GM18520 (cell line): ENCODE measurements around the gene MAMDC4.

ENCODE experiments used
- ATAC-seq: cut with Tn5 transposase; IDR thresholded peaks from one replicate; pipeline ENCODE4 v1.9.1; 2021; ENCODE audit not compliant: unreplicated experiment

The MAMDC4 gene

DNA sequence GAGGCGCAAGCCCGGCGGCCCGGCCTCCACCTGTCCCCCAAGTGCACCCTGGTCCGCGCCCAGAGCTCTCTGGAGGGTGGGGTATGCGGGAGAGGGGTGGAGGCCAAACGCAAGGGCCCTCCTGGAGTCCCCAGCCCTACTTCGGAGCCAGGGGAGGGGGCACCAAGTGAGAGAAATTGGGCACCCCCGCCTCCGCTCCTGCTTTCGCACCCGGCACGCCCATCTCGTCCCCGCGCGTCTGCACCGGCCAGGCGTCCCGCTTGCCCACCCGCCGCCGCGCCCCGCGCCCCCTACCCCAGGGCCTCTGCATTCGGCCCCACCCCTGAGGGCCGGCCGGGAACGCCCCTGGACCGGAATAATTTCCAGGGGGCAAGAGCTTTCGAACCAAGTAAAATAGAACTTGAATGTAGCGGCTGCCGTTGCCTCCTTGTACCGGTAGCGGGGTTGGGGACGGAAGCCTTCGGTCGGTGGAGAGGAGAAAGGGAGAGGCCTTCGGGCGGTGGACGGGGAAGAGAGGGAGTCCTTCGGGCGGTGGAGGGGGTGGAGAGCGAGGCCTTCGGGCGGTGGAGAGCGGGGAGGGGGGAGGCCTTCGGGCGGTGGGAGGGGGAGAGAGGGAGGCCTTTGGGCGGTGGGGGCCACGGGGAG is 3.6 kb upstream of the MAMDC4 start:
- ATAC-seq = no peak

DNA sequence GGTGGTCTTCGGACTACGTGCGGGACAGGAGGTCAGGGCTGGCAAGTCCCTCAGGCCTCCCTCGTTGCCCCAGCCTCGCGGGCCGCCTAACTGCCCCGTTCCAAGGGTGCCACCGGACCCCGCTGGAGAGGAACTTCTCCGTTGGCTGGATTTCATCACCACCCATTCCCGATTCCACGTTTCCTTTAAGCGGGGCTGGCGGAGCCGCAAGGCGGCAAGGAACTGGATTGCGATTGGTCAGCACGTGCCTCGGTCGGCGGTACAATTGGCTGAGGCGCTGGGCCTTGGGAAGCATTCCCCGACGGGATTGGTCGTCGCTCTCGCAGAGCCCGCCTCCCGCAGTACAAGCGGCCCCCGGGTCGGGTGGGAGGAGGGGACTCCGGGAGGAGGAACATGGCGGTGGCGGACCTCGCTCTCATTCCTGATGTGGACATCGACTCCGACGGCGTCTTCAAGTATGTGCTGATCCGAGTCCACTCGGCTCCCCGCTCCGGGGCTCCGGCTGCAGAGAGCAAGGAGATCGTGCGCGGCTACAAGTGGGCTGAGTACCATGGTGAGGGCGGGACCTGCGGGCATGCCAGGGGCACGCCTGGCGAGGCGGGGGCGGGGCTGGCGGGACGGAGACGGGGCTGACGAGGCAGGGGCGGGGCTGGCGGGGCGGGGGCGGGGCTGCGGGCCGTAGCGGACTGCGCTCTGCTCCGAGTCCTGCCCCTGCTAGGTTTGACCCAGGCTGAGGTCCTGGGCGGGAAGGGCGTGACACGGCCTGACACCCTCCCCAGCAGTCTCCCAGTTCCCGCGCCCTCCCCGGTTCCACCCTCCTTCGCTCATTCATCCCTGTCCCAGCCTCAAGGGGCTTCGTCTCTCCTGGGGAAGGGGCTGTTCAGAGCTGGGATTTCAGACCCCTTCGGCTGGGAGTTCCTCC is 2.8 kb upstream of the MAMDC4 start, which contains the start of gene PHPT1:
TSS of gene PHPT1 (plus strand) at position 372 of the 922 bp plus-strand sequence. CDS start at position 394, 22 bp downstream.
- ATAC-seq = peak; percentile 71

DNA sequence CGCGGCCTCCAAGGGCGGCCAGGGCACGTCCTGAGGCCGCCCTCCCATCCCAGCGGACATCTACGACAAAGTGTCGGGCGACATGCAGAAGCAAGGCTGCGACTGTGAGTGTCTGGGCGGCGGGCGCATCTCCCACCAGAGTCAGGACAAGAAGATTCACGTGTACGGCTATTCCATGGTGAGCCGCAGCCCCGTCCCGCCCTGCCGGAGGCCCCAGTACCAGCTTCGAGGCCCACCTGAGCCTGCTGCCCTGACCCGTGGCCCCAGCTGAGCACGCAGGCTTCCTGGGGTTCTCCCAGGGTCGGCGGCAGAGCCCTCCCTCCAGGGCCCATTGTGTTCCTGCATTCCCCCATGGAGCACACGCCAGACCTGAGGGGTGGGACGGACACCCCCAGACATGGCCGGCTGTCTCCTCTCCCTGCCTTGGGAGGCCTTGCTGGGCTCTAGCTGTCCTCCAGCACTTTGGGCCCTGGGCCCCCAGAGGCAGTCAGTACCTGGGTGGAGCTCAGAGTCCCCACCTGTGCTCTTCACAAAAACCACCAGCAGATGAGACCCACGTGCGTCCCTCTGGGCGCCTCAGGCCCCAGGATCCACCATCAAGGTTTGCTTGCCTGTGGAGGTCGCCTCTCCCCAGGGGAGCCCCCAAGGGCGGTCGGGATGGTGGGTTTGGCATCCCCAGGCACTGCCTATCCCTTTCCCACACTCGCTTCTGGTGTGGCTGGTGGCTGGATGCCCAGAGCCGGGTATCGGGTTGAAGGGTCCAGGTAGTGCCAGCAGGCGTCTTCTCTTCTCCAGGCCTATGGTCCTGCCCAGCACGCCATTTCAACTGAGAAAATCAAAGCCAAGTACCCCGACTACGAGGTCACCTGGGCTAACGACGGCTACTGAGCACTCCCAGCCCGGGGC is 1.9 kb upstream of the MAMDC4 start:
- no peak for ATAC-seq

DNA sequence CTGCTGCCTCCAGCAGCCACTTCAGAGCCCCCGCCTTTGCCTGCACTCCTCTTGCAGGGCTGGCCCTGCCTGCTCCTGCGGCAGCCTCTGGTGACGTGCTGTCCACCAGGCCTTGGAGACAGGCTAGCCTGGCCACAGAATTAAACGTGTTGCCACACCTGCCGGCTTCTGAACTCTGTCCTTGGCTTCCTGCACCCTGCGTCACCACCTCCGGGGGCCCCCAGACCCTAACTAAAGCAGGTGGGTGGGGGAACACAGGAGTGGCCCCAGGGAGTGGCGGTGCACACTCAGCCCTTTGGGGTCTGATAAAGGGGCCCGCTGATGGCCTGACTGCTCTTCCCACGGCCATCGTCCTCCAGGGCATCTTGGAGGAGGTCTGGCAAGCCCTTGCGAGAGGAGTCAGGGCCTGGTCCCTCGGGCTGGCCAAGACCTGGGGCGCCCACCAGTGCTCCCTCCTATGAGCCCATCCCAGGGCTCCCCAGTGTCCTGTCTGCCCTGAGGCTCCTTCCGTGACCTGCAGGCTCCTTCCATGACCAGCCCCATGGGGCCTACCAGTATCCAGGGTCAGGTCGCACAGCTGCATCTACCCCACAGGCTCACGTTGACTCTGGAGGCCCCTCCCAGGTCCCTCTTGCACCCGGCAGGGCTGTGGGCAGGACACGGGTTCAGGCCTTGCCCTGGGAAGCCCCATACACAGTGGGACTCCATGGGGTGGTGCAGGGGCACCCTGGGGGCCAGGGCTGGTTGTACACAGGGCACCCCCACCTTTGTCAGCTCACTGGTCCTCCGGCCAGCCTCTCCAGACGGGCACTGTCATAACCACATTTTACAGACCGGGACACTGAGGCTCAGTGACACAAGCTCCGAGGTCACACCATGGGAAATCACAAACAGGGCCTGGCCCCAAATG is 1.0 kb upstream of the MAMDC4 start:
- ATAC-seq = no peak

DNA sequence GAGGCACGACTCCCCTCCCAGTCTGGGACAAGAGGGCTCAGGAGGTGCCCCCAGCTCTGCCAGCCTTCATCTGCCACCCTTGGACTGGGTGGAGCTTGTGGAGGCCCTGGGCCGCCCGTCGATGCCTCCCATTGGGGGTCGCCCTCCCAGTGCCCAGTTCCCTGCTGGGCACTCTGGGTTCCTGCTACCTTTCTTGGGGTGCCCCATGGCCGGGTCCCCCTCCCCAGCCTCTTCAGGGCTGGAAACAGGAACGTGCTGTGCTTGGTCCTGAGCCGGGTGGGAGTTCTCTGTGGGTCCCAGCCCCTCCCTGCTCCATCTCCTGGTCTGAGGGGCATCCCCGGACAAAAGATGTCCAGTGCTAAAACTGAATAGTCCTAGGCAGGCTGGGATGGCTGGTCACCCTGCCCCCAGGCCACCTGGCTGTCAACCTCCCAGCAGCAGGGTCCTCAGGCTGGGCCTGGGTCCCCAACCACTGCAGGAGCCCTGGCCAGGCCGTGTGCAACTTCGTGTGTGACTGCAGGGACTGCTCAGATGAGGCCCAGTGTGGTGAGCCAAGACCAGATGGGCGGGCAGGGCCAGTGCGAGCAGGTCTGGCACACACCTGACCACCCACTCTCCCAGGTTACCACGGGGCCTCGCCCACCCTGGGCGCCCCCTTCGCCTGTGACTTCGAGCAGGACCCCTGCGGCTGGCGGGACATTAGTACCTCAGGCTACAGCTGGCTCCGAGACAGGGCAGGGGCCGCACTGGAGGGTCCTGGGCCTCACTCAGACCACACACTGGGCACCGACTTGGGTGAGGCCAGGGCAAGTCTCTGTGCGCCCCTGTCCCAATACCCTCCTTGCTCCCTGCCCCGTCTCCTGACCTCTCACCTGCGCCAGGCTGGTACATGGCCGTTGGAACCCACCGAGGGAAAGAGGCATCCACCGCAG is 784 bp downstream of the MAMDC4 start:
- no peak for ATAC-seq

DNA sequence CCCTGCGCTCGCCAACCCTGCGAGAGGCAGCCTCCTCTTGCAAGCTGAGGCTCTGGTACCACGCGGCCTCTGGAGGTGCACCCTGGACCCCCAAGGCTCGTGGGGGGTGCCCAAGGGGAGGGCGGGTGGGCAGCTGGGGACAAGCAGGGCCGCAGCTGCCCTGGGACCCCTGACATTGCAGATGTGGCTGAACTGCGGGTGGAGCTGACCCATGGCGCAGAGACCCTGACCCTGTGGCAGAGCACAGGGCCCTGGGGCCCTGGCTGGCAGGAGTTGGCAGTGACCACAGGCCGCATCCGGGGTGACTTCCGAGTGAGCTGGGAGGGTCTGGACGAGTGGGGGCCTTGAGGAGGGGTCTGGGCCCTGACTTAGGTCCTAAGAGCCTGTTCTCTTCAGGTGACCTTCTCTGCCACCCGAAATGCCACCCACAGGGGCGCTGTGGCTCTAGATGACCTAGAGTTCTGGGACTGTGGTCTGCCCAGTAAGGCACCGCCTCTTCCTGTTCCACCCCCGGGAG is 1.5 kb downstream of the MAMDC4 start:
- no peak for ATAC-seq

DNA sequence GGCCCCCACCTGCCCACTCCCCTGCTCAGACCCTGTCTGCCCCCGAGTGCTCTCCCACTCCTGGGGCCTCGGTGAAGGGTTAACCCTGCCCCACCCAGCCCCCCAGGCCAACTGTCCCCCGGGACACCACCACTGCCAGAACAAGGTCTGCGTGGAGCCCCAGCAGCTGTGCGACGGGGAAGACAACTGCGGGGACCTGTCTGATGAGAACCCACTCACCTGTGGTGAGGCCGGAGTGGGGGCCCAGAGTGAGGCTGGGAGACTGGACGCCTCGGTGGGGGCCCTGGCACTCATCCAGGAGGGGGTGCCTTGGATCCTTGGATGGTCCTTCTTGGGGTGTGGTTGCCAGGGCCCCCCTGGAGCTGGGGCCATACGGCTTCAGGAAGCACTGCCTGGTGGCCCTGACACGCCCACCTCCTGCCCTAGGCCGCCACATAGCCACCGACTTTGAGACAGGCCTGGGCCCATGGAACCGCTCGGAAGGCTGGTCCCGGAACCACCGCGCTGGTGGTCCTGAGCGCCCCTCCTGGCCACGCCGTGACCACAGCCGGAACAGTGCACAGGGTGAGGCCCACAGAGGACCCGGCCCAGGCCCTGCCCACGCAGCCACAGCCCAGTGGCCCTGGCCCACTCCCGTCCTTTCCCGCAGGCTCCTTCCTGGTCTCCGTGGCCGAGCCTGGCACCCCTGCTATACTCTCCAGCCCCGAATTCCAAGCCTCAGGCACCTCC is 2.1 kb downstream of the MAMDC4 start:
- ATAC-seq = no peak

DNA sequence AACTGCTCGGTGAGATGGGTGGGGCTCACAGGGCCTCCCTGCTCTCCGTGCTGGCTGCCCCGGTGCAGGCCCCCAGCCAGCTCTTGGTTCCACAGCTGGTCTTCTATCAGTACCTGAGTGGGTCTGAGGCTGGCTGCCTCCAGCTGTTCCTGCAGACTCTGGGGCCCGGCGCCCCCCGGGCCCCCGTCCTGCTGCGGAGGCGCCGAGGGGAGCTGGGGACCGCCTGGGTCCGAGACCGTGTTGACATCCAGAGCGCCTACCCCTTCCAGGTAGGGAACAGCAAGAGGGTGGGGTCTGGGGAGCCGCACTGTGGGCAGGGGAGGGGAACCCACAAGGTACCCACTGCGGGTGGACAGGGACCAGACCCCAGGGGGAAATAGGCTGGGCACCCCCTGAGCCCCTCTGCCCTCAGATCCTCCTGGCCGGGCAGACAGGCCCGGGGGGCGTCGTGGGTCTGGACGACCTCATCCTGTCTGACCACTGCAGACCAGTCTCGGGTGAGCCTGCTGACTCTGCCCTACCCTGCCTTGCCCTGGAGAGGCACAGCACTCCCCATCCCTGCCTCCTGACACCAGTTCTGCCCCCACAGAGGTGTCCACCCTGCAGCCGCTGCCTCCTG is 2.8 kb downstream of the MAMDC4 start:
- no peak for ATAC-seq

DNA sequence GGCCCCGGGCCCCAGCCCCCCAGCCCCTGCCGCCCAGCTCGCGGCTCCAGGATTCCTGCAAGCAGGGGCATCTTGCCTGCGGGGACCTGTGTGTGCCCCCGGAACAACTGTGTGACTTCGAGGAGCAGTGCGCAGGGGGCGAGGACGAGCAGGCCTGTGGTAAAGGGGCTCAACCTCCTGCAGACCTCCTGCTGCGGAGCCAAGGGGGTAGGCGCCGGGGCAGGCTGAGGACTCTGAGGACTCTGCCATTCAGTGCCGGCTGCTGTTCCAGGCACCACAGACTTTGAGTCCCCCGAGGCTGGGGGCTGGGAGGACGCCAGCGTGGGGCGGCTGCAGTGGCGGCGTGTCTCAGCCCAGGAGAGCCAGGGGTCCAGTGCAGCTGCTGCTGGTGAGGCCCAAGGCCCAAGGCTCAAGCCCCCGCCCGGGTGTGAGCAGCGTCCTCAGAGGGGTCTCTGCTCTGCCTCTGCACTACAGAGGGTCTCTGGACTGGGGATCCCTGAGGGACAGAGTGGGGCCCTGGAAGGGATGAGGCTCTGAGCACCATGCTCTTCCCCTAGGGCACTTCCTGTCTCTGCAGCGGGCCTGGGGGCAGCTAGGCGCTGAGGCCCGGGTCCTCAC is 3.4 kb downstream of the MAMDC4 start:
- no peak for ATAC-seq

DNA sequence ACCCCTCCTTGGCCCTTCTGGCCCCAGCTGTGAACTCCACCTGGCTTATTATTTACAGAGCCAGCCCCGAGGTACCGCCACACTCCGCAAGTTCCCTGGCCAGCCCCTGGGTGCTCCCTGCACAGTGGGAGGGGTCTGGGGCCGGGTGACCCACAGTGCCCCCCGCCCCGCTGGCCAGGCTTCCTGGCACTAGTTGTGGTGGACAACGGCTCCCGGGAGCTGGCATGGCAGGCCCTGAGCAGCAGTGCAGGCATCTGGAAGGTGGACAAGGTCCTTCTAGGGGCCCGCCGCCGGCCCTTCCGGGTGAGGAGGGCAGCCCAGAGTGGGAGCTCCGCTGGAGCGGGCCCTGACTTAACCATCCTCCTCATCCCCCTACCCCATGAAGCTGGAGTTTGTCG is 3.9 kb downstream of the MAMDC4 start:
- ATAC-seq = no peak

DNA sequence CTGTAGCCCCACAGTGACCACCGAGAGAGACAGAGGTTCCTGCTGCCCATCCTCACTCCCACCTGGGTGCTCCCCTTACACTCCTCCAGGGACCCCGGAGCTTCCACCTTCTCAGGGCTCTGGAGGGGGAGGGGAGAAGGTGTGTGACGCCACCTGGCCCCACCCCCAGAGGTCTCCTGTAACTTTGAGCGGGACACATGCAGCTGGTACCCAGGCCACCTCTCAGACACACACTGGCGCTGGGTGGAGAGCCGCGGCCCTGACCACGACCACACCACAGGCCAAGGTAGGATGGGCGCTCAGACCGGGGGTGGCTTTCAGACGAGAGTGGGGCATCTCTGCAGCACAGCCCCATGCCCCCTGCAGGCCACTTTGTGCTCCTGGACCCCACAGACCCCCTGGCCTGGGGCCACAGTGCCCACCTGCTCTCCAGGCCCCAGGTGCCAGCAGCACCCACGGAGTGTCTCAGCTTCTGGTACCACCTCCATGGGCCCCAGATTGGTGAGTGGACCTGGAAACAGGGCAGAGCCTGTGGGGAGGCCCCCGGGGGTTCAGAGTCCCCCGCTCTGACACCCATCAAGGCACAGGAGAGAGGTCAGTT is 4.5 kb downstream of the MAMDC4 start:
- ATAC-seq = no peak

DNA sequence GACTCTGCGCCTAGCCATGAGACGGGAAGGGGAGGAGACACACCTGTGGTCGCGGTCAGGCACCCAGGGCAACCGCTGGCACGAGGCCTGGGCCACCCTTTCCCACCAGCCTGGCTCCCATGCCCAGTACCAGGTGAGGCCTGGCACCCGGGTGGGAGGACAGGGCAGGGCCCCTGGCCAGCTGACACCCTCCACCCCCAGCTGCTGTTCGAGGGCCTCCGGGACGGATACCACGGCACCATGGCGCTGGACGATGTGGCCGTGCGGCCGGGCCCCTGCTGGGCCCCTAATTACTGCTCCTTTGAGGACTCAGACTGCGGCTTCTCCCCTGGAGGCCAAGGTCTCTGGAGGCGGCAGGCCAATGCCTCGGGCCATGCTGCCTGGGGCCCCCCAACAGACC is 5.0 kb downstream of the MAMDC4 start:
- ATAC-seq = no peak

DNA sequence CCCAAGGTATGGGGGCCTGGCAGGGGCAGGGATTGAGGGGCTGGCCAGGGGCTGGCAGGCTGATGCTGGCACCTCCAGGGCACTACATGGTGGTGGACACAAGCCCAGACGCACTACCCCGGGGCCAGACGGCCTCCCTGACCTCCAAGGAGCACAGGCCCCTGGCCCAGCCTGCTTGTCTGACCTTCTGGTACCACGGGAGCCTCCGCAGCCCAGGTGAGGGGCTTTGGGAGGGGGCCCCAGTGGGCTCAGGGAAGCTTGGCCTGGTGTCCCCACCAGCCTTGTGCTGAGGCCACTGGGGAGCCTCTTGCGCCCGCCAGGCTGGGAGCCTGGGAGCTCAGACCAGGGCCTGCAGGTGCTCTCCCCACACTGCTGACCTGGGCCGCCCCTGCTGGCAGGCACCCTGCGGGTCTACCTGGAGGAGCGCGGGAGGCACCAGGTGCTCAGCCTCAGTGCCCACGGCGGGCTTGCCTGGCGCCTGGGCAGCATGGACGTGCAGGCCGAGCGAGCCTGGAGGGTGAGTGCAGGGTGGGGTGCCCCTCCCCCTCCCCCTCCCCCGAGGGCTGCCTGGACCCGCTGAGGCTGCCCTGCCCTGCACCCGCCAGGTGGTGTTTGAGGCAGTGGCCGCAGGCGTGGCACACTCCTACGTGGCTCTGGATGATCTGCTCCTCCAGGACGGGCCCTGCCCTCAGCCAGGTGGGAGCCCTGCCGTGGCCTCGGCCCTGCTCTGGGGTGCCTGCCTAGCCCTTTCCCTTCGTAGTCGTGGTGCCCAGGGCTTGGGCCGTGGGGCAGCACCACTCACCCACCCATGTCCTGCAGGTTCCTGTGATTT is 5.7 kb downstream of the MAMDC4 start:
- ATAC-seq = no peak

DNA sequence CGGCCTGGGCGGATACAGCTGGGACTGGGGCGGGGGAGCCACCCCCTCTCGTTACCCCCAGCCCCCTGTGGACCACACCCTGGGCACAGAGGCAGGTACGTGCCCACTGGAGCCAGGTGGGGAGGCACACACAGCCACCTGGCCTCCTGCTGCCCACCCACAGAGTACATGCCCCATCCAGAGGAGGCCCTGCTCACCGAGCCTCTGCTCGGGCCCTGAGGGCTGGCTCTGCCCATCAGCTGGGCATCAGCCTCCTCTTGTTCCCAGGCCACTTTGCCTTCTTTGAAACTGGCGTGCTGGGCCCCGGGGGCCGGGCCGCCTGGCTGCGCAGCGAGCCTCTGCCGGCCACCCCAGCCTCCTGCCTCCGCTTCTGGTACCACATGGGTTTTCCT is 6.3 kb downstream of the MAMDC4 start:
- no peak for ATAC-seq

DNA sequence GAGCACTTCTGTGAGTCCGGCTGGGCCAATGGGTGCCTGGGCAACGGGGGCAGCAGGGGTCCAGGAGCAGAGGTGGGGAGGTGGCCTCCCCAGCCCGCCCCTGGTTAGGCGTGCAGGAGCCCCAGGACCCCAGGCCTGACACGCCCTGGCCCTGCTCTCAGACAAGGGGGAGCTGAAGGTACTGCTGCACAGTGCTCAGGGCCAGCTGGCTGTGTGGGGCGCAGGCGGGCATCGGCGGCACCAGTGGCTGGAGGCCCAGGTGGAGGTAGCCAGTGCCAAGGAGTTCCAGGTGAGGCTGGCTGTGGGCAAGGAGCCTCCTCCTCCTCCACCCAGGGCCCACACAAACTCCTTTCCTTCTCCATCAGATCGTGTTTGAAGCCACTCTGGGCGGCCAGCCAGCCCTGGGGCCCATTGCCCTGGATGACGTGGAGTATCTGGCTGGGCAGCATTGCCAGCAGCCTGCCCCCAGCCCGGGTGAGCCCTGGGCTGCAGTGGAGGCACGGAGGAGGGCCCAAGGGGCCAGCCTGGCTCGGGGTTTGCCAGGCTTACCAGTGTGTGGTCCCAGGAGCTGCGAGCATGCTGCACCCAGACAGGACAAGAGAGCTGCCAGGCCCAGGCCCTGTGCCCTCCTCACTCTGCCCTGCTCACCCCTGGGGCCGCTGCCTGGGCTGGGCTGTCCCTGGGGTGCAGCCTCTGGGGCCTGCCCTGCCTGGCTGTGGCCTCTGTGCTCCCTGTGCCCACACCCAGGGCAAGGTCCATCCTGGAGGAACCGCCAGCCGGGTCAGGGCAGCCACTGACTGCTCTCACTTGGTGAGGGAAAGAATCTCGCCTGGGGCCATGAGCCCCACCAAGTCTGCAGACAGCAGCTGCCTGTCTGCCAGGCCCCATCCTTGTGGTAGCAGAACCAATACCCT is 7.0 kb downstream of the MAMDC4 start:
- no peak for ATAC-seq
